WTC11 (cell line): ENCODE results near the gene TTL. TPM values are rescaled to one million over a fixed set of nuclear protein-coding genes. Genes with fewer than 3 reads are reported as not detected.

Experiments
- ATF1 ChIP-seq: sonication (generic); formaldehyde crosslinking; IDR thresholded peaks from 2 replicates; pipeline ENCODE4 v1.8.1; 2023; ENCODE audit warnings: mild to moderate bottlenecking, moderate library complexity, missing genetic modification reagents
- CBFB ChIP-seq: sonication (generic); formaldehyde crosslinking; IDR thresholded peaks from 2 replicates; pipeline ENCODE4 v1.8.1; 2022; ENCODE audit warnings: mild to moderate bottlenecking, low read depth, missing genetic modification reagents
- ELF4 ChIP-seq: sonication (generic); formaldehyde crosslinking; IDR thresholded peaks from 2 replicates; pipeline ENCODE4 v1.8.1; 2022; ENCODE audit warnings: low read depth, mild to moderate bottlenecking, moderate library complexity, missing genetic modification reagents
- ESRRA ChIP-seq: sonication (generic); formaldehyde crosslinking; IDR thresholded peaks from 2 replicates; pipeline ENCODE4 v1.8.1; 2022; ENCODE audit warnings: mild to moderate bottlenecking, missing genetic modification reagents, borderline replicate concordance
- GABPB1 ChIP-seq: sonication (generic); formaldehyde crosslinking; IDR thresholded peaks from 2 replicates; pipeline ENCODE4 v1.8.1; 2023; ENCODE audit warnings: mild to moderate bottlenecking, missing genetic modification reagents
- HMGA2 ChIP-seq: fragments of 250-450 bp; sonication (Bioruptor Pico); IDR thresholded peaks from 2 replicates; pipeline ENCODE4 v1.4.0; 2021; ENCODE audit warnings: mild to moderate bottlenecking, moderate library complexity
- JAZF1 ChIP-seq: fragments of 250-450 bp; sonication (Bioruptor Pico); IDR thresholded peaks from 2 replicates; pipeline ENCODE4 v1.9.0; 2021; ENCODE audit warnings: moderate library complexity, mild to moderate bottlenecking, inconsistent platforms
- JUN ChIP-seq: sonication (generic); formaldehyde crosslinking; IDR thresholded peaks from 2 replicates; pipeline ENCODE4 v1.8.0; 2023; ENCODE audit warnings: mild to moderate bottlenecking, missing genetic modification reagents
- KAT7 ChIP-seq: sonication (generic); formaldehyde crosslinking; IDR thresholded peaks from 2 replicates; pipeline ENCODE4 v1.8.1; 2023; ENCODE audit warnings: missing genetic modification reagents, mild to moderate bottlenecking, borderline replicate concordance
- NFE2L1 ChIP-seq: sonication (generic); formaldehyde crosslinking; IDR thresholded peaks from 2 replicates; pipeline ENCODE4 v1.8.1; 2023; ENCODE audit warnings: missing genetic modification reagents
- NR2C2 ChIP-seq: sonication (generic); formaldehyde crosslinking; IDR thresholded peaks from 2 replicates; pipeline ENCODE4 v1.8.0; 2022; ENCODE audit warnings: mild to moderate bottlenecking, missing genetic modification reagents
- NR3C1 ChIP-seq: sonication (generic); formaldehyde crosslinking; conservative IDR thresholded peaks from 2 replicates; pipeline ENCODE4 v1.8.1; 2023; ENCODE audit warnings: low read depth, mild to moderate bottlenecking, missing genetic modification reagents
- RELA ChIP-seq: sonication (generic); formaldehyde crosslinking; IDR thresholded peaks from 2 replicates; pipeline ENCODE4 v1.8.1; 2022; ENCODE audit warnings: missing genetic modification reagents, mild to moderate bottlenecking, borderline replicate concordance
- SMAD3 ChIP-seq: sonication (generic); formaldehyde crosslinking; IDR thresholded peaks from 2 replicates; pipeline ENCODE4 v1.8.0; 2022; ENCODE audit warnings: missing genetic modification reagents, mild to moderate bottlenecking, borderline replicate concordance
- TCF7 ChIP-seq: sonication (generic); formaldehyde crosslinking; IDR thresholded peaks from 2 replicates; pipeline ENCODE4 v1.8.0; 2022; ENCODE audit warnings: mild to moderate bottlenecking, low read depth, missing genetic modification reagents, moderate library complexity
- TEAD1 ChIP-seq: sonication (generic); formaldehyde crosslinking; IDR thresholded peaks from 2 replicates; pipeline ENCODE4 v1.8.0; 2022; ENCODE audit warnings: mild to moderate bottlenecking, missing genetic modification reagents
- ZNF138 ChIP-seq: sonication (generic); formaldehyde crosslinking; conservative IDR thresholded peaks from 2 replicates; pipeline ENCODE4 v1.8.1; 2022; ENCODE audit warnings: mild to moderate bottlenecking, moderate library complexity, missing genetic modification reagents
- ZNF671 ChIP-seq: fragments of 250-450 bp; sonication (Bioruptor Pico); IDR thresholded peaks from 2 replicates; pipeline ENCODE4 v1.8.0; 2021; ENCODE audit warnings: mild to moderate bottlenecking
- total RNA-seq: library from RNA; stranded (reverse); gene quantifications from 3 replicates; pipeline ENCODE4 v1.2.3, GENCODE V29; 2021
- TF ChIP-seq, protein P1 (sequence below): sonication (generic); formaldehyde crosslinking; IDR thresholded peaks from 2 replicates; pipeline ENCODE4 v1.8.1; 2023; ENCODE audit warnings: mild to moderate bottlenecking, missing genetic modification reagents, moderate library complexity
- TF ChIP-seq, protein P2 (sequence below): sonication (generic); formaldehyde crosslinking; IDR thresholded peaks from 2 replicates; pipeline ENCODE4 v1.8.1; 2023; ENCODE audit warnings: mild to moderate bottlenecking, moderate library complexity, missing genetic modification reagents
- TF ChIP-seq, protein P3 (sequence below): sonication (generic); formaldehyde crosslinking; IDR thresholded peaks from 2 replicates; pipeline ENCODE4 v1.8.1; 2023; ENCODE audit warnings: mild to moderate bottlenecking, missing genetic modification reagents
- TF ChIP-seq, protein P4 (sequence below): fragments of 250-450 bp; sonication (Bioruptor Pico); IDR thresholded peaks from 2 replicates; pipeline ENCODE4 v2.1.2; 2022; ENCODE audit warnings: mild to moderate bottlenecking, moderate library complexity
- TF ChIP-seq, protein P5 (sequence below): fragments of 250-450 bp; sonication (Bioruptor Pico); IDR thresholded peaks from 2 replicates; pipeline ENCODE4 v1.8.0; 2021; ENCODE audit warnings: mild to moderate bottlenecking
- TF ChIP-seq, protein P6 (sequence below): sonication (generic); formaldehyde crosslinking; IDR thresholded peaks from 2 replicates; pipeline ENCODE4 v1.8.0; 2022; ENCODE audit warnings: mild to moderate bottlenecking, missing genetic modification reagents
- TF ChIP-seq, protein P7 (sequence below): sonication (generic); formaldehyde crosslinking; IDR thresholded peaks from 2 replicates; pipeline ENCODE4 v1.8.0; 2023; ENCODE audit warnings: missing genetic modification reagents, mild to moderate bottlenecking, borderline replicate concordance

Gene TTL
- total RNA-seq, 1 experiment from 2014 or later: 44.2 TPM

DNA sequence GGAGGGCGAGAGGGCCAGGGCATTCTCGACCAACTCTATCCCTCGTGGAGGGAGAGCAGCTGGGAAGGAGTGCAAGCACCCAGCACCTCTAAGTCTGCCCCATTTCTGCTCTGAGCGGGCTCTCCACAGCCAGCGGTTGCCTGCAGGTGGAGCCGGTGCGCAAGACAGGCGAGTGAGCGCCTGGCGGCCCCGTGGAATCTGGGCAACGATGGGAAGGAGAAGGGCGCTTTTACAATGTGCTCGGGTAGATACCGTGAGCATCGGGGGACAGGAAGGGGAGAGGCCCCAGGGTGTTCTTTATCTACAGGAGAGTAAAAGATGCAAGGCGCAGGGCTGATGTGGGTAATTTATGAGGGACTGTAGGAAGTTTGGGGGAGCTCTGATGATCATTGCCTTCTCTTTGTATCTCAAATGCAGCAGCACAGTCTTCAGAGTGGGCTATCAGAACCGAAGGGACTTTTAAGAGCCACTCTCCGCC lies 867 bp upstream of the TTL start (continued):
- TF ChIP-seq SMAD3 (CRISPR knock-in tag): 0 out of 2 replicates have a peak, but pooled peaks have one; percentile 17
- TF ChIP-seq ZNF138 (CRISPR knock-in tag): no peak
- no peak for TF ChIP-seq CBFB (CRISPR knock-in tag)
- TF ChIP-seq, protein P1, sequence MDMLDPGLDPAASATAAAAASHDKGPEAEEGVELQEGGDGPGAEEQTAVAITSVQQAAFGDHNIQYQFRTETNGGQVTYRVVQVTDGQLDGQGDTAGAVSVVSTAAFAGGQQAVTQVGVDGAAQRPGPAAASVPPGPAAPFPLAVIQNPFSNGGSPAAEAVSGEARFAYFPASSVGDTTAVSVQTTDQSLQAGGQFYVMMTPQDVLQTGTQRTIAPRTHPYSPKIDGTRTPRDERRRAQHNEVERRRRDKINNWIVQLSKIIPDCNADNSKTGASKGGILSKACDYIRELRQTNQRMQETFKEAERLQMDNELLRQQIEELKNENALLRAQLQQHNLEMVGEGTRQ (CRISPR knock-in tag): no peak
- no peak for TF ChIP-seq ELF4 (CRISPR knock-in tag)
- TF ChIP-seq RELA (CRISPR knock-in tag): no peak
- peak; percentile 49; the same call in 1 of the 2 replicates for TF ChIP-seq GABPB1 (CRISPR knock-in tag)
- no peak for TF ChIP-seq ATF1
- no peak for TF ChIP-seq KAT7
- TF ChIP-seq, protein P2, sequence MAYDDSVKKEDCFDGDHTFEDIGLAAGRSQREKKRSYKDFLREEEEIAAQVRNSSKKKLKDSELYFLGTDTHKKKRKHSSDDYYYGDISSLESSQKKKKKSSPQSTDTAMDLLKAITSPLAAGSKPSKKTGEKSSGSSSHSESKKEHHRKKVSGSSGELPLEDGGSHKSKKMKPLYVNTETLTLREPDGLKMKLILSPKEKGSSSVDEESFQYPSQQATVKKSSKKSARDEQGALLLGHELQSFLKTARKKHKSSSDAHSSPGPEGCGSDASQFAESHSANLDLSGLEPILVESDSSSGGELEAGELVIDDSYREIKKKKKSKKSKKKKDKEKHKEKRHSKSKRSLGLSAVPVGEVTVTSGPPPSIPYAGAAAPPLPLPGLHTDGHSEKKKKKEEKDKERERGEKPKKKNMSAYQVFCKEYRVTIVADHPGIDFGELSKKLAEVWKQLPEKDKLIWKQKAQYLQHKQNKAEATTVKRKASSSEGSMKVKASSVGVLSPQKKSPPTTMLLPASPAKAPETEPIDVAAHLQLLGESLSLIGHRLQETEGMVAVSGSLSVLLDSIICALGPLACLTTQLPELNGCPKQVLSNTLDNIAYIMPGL (CRISPR knock-in tag): peak; percentile 67; the same call in 1 of the 2 replicates
- TF ChIP-seq, protein P3, sequence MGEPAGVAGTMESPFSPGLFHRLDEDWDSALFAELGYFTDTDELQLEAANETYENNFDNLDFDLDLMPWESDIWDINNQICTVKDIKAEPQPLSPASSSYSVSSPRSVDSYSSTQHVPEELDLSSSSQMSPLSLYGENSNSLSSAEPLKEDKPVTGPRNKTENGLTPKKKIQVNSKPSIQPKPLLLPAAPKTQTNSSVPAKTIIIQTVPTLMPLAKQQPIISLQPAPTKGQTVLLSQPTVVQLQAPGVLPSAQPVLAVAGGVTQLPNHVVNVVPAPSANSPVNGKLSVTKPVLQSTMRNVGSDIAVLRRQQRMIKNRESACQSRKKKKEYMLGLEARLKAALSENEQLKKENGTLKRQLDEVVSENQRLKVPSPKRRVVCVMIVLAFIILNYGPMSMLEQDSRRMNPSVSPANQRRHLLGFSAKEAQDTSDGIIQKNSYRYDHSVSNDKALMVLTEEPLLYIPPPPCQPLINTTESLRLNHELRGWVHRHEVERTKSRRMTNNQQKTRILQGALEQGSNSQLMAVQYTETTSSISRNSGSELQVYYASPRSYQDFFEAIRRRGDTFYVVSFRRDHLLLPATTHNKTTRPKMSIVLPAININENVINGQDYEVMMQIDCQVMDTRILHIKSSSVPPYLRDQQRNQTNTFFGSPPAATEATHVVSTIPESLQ (CRISPR knock-in tag): no peak
- TF ChIP-seq, protein P4, sequence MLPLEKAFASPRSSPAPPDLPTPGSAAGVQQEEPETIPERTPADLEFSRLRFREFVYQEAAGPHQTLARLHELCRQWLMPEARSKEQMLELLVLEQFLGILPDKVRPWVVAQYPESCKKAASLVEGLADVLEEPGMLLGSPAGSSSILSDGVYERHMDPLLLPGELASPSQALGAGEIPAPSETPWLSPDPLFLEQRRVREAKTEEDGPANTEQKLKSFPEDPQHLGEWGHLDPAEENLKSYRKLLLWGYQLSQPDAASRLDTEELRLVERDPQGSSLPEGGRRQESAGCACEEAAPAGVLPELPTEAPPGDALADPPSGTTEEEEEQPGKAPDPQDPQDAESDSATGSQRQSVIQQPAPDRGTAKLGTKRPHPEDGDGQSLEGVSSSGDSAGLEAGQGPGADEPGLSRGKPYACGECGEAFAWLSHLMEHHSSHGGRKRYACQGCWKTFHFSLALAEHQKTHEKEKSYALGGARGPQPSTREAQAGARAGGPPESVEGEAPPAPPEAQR (CRISPR knock-in tag): no peak
- TF ChIP-seq, protein P5, sequence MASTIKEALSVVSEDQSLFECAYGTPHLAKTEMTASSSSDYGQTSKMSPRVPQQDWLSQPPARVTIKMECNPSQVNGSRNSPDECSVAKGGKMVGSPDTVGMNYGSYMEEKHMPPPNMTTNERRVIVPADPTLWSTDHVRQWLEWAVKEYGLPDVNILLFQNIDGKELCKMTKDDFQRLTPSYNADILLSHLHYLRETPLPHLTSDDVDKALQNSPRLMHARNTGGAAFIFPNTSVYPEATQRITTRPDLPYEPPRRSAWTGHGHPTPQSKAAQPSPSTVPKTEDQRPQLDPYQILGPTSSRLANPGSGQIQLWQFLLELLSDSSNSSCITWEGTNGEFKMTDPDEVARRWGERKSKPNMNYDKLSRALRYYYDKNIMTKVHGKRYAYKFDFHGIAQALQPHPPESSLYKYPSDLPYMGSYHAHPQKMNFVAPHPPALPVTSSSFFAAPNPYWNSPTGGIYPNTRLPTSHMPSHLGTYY: no peak
- no peak for TF ChIP-seq ESRRA (CRISPR knock-in tag)
- no peak for TF ChIP-seq HMGA2 (CRISPR knock-in tag)
- TF ChIP-seq, protein P6, sequence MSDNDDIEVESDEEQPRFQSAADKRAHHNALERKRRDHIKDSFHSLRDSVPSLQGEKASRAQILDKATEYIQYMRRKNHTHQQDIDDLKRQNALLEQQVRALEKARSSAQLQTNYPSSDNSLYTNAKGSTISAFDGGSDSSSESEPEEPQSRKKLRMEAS (CRISPR knock-in tag): peak; percentile 80
- no peak for TF ChIP-seq ZNF671 (CRISPR knock-in tag)
- 0 out of 2 replicates have a peak, but pooled peaks have one; percentile 21 for TF ChIP-seq TEAD1 (CRISPR knock-in tag)
- no peak for TF ChIP-seq TCF7 (CRISPR knock-in tag)
- TF ChIP-seq NFE2L1 (CRISPR knock-in tag): no peak
- no peak for TF ChIP-seq JUN (CRISPR knock-in tag)
- TF ChIP-seq JAZF1 (CRISPR knock-in tag): no peak
- TF ChIP-seq, protein P7, sequence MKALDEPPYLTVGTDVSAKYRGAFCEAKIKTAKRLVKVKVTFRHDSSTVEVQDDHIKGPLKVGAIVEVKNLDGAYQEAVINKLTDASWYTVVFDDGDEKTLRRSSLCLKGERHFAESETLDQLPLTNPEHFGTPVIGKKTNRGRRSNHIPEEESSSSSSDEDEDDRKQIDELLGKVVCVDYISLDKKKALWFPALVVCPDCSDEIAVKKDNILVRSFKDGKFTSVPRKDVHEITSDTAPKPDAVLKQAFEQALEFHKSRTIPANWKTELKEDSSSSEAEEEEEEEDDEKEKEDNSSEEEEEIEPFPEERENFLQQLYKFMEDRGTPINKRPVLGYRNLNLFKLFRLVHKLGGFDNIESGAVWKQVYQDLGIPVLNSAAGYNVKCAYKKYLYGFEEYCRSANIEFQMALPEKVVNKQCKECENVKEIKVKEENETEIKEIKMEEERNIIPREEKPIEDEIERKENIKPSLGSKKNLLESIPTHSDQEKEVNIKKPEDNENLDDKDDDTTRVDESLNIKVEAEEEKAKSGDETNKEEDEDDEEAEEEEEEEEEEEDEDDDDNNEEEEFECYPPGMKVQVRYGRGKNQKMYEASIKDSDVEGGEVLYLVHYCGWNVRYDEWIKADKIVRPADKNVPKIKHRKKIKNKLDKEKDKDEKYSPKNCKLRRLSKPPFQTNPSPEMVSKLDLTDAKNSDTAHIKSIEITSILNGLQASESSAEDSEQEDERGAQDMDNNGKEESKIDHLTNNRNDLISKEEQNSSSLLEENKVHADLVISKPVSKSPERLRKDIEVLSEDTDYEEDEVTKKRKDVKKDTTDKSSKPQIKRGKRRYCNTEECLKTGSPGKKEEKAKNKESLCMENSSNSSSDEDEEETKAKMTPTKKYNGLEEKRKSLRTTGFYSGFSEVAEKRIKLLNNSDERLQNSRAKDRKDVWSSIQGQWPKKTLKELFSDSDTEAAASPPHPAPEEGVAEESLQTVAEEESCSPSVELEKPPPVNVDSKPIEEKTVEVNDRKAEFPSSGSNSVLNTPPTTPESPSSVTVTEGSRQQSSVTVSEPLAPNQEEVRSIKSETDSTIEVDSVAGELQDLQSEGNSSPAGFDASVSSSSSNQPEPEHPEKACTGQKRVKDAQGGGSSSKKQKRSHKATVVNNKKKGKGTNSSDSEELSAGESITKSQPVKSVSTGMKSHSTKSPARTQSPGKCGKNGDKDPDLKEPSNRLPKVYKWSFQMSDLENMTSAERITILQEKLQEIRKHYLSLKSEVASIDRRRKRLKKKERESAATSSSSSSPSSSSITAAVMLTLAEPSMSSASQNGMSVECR (CRISPR knock-in tag): no peak; the same call in 1 of the 2 replicates
- TF ChIP-seq NR3C1 (CRISPR knock-in tag): no peak
- TF ChIP-seq NR2C2 (CRISPR knock-in tag): peak; percentile 58; the same call in 1 of the 2 replicates
